Lung microvascular endothelial cell (primary cell): ENCODE data around the gene DEPDC5. TPM values are rescaled to one million over a fixed set of nuclear protein-coding genes. Genes with fewer than 3 reads are reported as not detected.

Experiments
- DNase-seq, 2 donors: peaks; one replicate each; pipeline versions ENCODE4 v3.0.0 to v3.0.0-alpha.2; 2010; ENCODE audit warnings: low read depth in 2 of 2
- total RNA-seq: library from RNA; depleted of rRNA; stranded (reverse); fragments of >200 nt; gene quantifications from 2 replicates; pipeline ENCODE4 v1.2.1, GENCODE V29; 2014

DEPDC5 gene
- total RNA-seq, 1 donor from 2014 or later: 8.9 TPM

DNA sequence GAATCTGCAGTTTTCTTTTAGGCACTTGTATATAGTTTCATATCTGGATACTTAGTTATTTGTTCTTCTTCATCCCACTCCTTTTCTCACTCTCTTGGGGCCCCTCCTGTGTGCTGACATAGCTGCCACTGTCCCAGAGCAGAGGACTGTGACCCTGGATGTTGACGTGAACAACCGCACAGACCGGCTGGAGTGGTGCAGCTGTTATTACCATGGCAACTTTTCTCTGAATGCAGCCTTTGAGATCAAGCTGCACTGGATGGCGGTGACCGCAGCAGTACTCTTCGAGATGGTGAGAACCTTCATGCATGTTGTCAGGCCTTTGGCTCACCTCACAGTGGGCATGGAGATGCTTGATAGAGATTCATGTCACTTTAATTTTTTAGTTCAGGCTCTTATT, 139.6 kb downstream of the DEPDC5 start:
- DNase-seq: no peak

DNA sequence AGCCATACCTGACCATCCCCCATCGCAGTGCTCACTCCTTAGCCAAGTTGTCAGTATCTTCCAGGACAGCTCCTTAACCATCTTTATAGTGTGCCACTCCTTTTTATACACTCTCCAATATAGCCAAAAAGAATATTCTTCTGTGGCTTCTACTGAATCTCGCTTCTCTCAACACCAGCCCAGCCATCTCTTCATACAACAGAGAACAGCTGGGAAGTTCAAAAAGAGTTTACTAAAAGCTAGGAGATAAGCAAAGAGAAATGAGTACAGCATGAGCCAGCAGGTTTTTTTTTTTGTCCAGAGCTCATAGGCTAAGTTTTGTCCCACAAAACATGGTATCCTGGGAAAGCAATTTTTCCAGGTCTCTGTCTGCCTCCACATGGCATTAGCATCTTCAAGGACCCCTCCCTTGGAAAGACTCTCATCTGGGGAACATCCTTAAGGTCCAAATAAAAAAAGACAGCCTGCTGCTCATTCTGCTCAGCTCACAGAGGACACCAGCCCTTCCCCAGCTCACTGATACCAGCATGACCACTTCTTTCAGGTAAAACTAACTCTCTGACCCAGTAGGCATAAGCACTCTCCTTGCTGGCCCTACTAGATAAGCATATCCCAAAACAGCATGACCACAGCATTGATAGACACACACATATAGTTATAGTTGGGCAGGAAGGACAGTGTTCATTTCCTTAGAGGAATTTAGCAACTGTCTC, 141.7 kb downstream of the DEPDC5 start:
- no peak for DNase-seq

DNA sequence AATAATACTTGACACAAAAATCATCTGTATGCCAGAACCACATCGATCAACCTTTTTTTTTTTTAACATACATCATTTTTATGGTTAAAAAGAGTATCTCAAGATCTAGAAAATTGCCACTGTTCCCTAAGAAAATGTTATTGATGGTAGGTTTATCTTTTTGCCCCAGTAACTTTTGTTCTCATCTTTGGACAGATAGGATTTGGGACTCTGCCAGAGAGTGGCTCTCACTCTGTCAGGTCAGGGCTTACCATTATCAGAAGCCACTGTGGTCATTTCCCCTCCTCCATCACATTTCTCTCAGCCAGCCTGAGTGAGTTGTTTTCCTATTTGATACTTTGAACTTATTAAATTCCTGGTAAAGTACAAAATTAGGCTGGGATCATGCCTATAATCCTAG, 142.7 kb downstream of the DEPDC5 start:
- peak in 1 of 2 donors; percentile 55 for DNase-seq

DNA sequence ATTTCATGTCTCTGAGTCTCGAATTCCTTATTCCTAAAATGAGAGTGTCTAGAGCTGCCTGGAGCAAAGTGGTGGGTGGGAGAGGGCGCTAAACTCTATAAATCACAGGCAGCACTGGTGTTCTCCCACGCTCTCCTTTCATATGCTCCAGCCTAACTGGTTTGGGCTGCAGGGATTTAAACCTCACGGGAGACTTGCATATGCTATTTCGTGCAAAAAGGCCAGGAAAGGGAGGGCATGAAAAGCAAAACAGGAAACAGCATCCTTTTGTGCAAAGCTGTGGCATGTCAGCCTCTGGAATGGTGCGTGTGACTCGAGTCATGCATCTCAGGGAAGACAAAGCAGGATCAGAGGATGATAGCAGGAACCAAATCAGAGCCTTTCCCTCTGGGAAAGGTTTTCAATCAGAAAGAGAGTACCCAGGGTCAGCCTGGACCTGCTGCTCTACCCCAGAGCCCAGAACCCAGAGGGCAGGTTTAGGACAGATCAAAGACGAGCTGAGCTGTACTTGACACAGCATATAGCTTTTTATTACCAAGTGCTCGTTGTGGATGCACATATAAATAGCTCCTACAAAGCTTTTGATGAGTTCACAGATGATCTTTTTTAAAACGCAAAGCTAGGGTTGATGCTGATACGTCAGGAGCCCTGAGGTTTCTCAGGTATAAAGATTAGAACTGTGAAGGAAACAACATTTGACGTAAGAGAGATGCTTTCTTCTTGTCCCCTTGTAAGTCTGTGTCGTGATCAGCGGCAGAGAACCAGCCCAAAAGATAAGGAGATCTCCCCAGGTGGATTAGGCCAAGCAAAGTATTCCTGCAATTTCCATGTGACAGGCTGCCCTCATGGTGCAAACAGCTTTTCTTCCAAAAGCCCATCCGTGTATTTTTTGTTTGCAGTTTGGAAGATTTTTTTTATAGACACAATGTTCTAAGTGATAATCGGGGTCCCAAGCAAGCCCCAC, 144.3 kb downstream of the DEPDC5 start:
- DNase-seq: peak; percentile 39 to 66

DNA sequence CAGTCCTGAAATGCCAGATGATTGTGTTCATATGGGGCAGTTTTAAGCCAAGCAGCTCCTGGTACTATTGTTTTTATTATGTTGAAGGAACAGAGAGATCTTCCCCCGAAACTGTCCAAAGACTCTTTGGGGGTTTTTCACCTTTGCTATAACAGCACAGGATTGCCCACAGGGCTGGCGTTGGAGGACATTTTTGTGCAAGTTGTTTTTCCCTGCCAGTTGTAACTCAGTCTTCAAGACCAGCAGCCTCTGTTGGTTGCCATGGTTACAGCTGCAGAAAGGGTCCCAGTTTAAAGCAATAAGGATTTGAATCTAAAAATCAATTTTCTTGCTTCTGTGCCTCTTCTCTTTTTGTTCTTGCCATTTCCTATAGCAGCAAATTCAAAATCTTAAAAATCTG, 145.1 kb downstream of the DEPDC5 start:
- DNase-seq: no peak

DNA sequence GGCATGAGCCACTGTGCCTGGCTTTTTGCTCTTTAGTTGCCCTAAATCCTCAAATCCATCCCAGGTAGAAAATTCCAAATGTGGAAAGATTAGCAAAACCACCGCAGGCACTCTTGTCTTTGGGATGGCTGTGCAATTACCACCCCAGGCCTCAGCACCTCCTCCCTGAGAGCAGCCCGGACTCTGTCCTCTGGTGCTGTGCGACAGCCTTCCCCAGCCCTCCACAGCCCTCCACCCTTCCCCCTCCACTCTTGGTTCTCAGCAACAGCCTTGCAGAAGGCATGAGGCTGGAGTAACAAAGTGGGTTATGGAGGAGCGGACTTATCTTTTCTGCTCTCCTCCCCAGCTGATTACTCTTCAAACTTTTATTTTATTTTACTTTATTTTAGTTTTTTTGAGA, 145.8 kb downstream of the DEPDC5 start:
- no peak for DNase-seq

DNA sequence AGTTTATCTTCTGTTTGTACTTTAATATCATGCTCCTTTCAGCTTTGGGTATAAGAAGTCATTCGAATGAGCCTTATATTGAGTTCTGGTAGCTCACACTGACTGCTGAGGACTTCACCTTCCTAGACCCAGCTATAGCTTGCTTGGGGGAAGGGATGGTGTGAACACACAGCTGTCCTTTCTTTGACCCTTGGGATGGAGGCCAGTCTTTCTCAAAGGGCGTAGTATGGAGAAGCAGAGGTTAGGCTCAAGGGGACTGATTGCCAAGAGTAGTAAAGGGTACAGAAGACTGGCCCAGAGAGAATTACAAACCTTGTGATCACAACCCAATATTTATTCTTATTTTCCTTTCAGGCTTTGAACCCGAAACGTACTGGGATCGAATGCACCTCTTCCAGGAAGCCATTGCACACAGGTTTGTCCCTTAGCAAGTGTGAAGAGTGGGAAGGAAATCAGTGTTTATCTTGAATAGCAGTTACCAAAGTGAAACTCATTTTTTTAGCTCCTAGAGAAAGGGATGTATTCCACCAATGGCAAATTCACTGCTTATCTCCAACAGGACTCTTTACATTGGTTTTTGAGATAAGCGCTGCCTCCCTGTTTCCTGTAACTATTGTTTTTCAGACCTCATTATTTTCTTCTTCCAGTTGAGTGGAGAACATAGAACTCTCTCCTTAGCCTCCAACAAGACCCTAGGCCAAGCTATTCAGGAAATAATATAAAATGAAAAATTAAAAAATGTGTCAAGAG, 147.7 kb downstream of the DEPDC5 start:
- DNase-seq: peak; percentile 9 to 37

DNA sequence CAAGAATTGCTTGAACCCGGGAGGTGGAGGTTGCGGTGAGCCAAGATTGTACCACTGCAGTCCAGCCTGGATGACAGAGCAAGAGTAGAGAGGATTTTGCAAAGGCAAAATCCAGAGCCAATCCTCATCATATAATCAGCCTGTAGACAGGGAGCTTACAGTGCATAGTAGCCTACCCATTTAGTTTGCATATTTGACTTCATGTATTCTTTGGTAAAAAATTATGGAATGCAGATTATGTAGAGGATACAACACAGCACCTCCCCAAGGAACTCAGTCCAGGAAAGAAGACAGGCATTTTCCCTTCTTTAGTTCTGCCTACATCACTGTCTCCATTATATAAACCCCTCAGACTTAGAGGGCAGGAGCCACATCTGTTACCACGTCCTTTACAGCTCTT, 150.8 kb downstream of the DEPDC5 start:
- no peak for DNase-seq

DNA sequence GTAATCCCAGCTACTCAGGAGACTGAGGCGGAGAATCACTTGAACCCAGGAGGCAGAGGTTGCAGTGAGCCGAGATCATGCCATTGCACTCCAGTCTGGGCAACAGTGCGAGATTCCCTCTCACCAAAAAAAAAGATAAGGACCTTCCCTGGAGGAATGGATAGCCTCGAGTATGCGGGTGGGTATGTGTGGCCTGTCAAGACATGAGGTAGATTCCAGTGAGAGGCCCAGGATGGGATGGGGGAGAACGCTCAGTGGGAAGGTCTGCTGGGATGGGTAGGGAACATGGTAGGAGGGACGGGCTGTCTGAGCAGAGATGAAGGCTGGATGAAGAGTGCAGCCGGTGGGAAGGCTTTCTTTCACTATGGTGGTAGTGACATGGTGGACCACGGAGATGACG, 151.5 kb downstream of the DEPDC5 start:
- no peak for DNase-seq

DNA sequence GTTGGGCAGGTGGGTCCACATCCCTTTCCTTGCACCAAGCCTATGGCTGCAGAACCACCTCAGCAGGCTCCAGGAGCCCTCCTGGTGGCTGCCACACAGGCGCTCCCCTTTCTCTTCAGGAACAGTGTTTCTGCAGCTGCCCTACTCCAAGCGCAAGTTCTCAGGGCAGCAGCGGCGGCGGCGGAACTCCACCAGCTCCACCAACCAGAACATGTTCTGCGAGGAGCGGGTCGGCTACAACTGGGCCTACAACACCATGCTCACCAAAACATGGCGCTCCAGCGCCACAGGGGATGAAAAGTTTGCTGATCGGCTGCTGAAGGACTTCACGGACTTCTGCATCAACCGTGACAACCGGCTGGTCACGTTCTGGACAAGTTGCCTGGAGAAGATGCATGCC, 152.3 kb downstream of the DEPDC5 start:
- DNase-seq: no peak

DNA sequence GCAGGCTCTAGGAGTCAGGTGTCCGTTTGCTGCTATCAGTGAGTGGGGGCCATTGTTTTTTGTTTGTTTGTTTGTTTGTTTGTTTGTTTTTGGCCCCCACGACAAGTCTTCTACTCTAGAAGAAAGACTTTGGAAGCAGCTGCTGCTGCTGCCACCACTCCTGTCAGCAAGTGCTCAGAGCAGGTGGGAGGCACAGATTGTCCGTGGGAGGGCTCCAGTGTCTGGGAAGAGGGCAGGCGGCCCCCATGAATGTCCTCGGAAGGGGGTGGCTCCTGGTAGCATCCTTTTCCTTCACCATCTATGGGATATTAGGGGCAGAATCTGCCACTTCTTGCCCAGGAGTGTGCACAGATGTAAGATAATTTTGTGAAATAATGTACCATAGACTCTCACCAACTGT, 152.8 kb downstream of the DEPDC5 start:
- DNase-seq: no peak

DNA sequence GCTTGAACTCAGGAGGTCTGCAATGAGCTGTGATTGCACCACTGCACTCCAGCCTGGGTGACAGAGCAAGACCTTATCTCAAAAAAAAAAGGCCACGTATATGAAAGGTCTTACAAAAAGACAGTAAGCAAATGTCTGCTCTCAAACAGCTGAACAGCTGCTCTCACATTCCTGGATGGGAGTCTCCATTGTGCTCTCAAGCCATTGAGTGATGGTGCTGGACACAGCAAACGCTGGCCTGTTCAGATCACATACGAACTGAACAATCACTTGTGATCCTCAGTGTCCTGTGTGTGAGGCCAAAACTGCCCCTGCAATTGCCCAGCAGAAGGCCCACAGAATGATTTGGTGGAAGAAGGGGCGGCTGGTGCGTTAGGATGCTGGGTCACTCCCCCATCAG, 156.2 kb downstream of the DEPDC5 start:
- DNase-seq: no peak

DNA sequence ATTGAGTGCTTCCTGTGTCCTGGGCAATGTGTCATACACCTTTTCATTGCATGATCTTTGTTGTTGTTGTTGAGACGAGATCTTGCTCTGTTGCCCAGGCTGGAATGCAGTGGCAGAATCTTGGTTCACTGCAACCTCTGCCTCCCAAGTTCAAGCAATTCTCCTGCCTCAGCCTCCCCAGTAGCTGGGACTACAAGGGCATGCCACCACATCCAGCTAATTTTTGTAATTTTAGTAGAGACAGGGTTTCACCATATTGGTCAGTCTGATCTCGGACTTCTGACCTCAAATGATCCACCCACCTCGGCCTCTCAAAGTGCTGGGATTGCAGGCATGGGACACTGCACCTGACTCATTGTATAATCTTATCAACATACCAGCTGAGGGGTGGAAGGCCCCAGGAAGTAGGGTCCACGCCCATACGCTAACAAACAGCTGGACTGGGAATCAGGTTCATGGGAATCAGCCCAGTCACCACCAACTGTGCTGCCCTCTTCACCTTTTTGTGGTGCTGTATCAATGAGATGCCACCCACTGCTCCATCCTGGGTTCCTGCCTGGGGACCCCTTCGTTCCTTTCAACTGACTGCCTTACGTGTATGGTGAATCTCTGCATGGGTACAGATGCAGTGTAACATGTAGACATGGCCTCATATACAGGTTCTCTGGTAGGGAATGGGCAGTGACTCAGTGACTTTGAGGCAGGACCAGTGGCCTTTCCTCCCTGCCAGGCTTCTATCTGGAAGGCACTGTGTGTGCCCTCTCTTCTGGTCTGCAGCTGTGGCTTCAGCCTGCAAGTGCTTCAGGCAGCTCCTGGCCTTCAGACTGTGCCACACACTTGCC, 158.0 kb downstream of the DEPDC5 start:
- no peak for DNase-seq

DNA sequence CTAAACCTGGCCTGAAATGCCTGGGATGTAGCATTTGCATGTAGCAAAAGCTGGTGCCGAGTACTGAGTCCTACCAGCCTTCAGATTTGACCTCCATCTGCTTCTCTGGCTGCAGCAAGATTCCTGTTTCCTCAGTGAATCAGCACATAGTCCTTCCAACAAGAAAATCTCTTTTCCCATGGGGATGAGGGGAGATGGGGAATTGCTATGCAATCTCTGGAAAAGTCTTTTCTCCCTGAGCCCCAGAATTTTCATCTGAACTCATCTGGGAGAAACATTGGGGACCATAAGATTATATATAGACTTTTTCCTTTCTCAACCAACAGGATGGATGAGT, 158.6 kb downstream of the DEPDC5 start:
- DNase-seq: peak in 1 of 2 donors; percentile 26

DNA sequence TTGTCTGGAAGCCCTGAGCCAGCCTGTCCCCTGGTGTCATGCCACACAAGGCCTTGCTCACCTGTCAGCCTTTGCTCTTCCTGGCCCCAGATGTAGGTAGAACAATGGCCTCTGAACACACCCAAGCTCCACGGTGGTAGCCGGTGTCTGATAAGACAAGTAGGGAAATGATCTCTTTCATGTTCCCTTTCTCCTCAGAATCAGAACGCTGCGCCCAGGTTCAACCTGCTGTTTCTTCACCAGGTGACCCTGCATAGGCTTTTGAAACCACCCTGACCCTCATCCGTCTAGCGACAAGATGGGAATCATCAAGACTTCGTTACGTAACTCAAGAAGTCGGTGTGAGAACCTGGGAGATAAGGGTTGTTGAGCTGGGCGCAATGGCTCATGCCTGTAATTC, 161.8 kb downstream of the DEPDC5 start:
- no peak for DNase-seq

DNA sequence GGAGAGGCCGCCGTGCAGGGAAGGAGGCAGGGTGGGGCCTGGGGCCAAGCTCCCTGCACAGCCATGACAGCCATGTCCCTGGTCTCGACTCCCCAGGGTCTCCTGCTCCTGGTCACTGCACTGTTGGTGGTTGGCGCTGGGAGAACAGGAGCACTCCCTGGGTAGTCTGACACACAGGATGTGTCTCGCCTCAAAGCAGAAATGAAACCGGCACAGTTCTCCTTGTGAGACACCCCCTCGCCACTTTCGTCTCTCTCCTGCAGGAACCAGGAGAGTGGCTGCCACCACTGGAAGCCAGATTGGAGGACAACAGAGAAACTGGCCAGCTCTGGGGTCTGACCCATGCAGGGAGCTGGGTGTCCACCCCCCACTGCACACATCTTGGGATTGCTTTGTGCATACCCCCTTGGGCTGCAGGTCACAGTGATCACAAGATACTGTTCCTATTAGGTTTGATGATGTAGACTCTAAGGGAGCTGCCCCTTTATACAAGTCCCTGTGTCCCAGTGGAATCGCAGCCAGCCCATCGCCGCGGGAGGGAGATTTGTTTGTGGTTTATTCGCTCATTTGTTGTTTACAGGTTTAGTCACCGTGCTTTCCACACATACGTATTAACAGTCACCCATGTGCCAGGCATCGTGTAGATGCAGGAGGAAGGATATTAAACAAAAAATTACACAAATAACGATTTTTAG, 163.6 kb downstream of the DEPDC5 start:
- DNase-seq: no peak

DNA sequence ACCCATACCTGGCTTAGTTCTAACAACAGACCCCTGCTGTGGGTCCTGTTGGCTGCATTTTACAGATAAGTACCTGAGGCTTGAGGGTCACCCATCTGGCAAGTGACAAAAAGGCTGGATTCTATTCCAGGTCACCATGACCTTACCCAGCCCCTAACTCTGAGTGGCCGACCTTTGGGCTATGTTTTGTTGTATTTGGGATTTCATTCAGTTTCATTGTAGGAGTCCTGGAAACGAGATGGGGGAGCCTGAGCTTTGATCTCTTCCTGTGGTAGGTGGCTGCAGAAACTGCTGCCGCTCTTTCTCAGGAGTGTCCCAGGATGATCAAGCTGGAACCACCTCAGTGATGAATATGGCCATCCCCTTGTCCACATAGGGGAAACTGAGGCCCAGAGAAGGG, 165.9 kb downstream of the DEPDC5 start:
- DNase-seq: no peak

DNA sequence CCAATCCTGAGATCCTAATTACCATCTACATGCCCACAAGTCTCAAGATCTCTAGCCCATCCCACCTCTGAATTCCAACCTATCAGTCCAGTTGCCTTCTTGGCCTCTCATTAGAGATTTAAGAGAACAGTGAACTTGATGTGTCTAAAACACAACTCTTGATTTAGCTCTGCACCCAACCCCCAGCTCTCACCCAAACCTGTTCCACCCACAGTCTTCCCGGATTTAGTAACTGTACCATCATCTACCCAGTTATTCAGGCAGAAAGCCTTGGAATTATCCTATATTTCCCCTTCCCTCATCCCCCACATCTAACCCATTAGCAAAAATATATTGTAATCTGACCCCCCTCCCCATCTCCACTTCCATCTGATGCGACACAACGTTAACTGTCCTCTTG, 166.5 kb downstream of the DEPDC5 start:
- no peak for DNase-seq

DNA sequence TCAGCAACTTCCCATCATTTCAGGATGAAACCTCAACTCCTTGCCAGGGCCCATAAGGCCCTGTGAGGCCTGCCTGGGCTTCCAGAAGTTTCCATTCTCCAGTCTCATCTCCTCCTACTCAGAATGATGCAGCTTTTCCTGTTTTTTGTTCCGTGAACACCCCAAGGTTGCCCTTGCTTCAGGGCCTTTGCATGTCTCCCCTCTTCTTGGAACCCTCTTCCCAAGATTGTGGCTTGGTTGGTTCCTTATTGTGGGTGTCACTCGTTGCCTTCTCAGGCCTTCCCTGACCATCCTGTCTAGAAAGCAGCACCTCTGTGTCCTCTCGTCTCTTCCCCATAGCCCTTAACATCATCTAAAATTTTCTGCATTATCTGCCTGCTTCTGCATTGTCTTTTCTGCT, 167.3 kb downstream of the DEPDC5 start:
- no peak for DNase-seq

DNA sequence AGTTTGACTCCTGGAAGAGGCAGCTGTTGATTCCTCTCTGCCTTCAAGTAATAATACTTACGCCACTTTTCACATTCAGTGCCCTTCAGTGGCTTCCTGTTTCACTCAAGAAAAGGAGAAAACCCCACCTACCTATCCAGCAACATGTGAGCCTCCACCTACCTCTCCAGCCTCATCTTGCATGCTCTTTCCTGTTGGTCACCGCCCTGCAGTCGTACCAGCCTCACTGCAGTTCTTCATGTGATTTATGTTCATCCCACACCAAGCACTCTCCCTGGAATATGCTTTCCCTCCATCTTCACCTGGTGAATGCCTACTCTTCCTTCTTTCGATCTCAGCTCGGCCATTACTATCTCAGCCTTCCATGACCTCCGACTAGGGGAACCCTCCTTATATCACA, 168.7 kb downstream of the DEPDC5 start:
- no peak for DNase-seq

DNA sequence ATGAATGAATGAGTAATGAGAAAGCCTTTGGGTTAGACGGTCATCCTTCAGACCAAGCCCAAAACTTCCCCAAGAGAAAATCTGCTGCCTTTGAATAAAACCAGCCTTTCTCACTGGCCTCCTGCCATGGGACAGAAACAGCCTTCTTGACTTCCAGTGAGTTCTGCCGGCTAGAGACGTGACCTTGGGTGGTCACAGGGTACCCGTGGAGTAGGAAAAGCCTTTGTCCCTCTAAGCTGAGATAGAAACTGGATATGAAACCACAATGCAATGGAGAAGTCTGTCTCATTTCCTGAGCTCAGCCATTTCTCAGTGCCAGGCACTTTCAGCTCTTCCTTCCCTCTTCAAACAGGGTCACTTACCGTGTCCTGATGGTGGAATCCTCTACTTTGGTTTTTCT, 169.3 kb downstream of the DEPDC5 start:
- DNase-seq: peak; percentile 13 to 63
